HepG2 (cell line): ENCODE data around the gene PROX2. TPM values are rescaled to one million over a fixed set of nuclear protein-coding genes. Genes with fewer than 3 reads are reported as not detected.

Experiments used
- MLLT10 ChIP-seq: sonication (generic); formaldehyde crosslinking; IDR thresholded peaks from 2 replicates; pipeline ENCODE4 v1.4.0; 2020; ENCODE audit warnings: missing genetic modification reagents
- NR2F6 ChIP-seq, 2 experiments: IDR thresholded peaks; 2 replicates each; pipeline ENCODE4 v1.6.1; 2016; ENCODE audit warnings: antibody characterized with exemption in 1 of 2, mild to moderate bottlenecking in 1 of 2
- POLR2G ChIP-seq: fragments of 200-400 bp; formaldehyde crosslinking; IDR thresholded peaks from 2 replicates; pipeline ENCODE4 v1.6.1; 2018; ENCODE audit warnings: mild to moderate bottlenecking, low read depth, low read length, moderate library complexity
- SALL1 ChIP-seq: sonication (generic); formaldehyde crosslinking; IDR thresholded peaks from 2 replicates; pipeline ENCODE4 v1.8.0; 2022; ENCODE audit warnings: mild to moderate bottlenecking, missing genetic modification reagents
- STAG1 ChIP-seq: sonication (generic); formaldehyde crosslinking; IDR thresholded peaks from 2 replicates; pipeline ENCODE4 v1.4.0; 2020; ENCODE audit warnings: missing genetic modification reagents
- TCF7L2 ChIP-seq: IDR thresholded peaks from 2 replicates; pipeline ENCODE4 v1.6.1; 2011; ENCODE audit warnings: mild to moderate bottlenecking, low read depth, low read length, moderate library complexity
- TGIF2 ChIP-seq: IDR thresholded peaks from 2 replicates; pipeline ENCODE4 v1.6.1; 2016; ENCODE audit warnings: control low read depth, missing compliant biosample characterization
- XRCC5 ChIP-seq: fragments of 200-400 bp; formaldehyde crosslinking; optimal IDR thresholded peaks from 2 replicates; pipeline ENCODE3; 2017; ENCODE audit warnings: mild to moderate bottlenecking, low read length
- ZBTB14 ChIP-seq: sonication (generic); formaldehyde crosslinking; IDR thresholded peaks from 2 replicates; pipeline ENCODE4 v1.4.0; 2020; ENCODE audit warnings: missing genetic modification reagents
- ZNF230 ChIP-seq: sonication (generic); formaldehyde crosslinking; IDR thresholded peaks from 2 replicates; pipeline ENCODE4 v1.4.0; 2020; ENCODE audit warnings: mild to moderate bottlenecking, missing genetic modification reagents
- ZNF605 ChIP-seq: sonication (generic); formaldehyde crosslinking; IDR thresholded peaks from 2 replicates; pipeline ENCODE4 v1.8.0; 2022; ENCODE audit warnings: mild to moderate bottlenecking, missing genetic modification reagents
- polyA plus RNA-seq, 8 experiments: library from polyadenylated mRNA; depleted of rRNA in 3 of 8; stranded (reverse) in 7 of 8; unstranded in 1 of 8; fragments of >200 nt; fragmentation: Illumina TruSeq in 4 of 8; extraction: Trizol in 4 of 8; gene quantifications; 2 replicates each; pipeline versions ENCODE4 v1.2.1 to v1.2.3, GENCODE V29; 2011 to 2016; ENCODE audit warnings: low read depth in 4 of 8, missing spikeins in 1 of 8, mixed read lengths in 1 of 8; ENCODE audit not compliant: insufficient read depth in 1 of 8
- total RNA-seq, 5 experiments: library from RNA; depleted of rRNA; stranded (reverse); fragments of >200 nt; fragmentation: Illumina TruSeq; extraction: Trizol; gene quantifications; 2 replicates each; pipeline ENCODE4 v1.2.3, GENCODE V29; 2016; ENCODE audit warnings: low read depth in 1 of 5
- TF ChIP-seq, protein P1 (sequence below): sonication (generic); formaldehyde crosslinking; IDR thresholded peaks from 2 replicates; pipeline ENCODE4 v1.4.0; 2020; ENCODE audit warnings: missing genetic modification reagents; ENCODE audit errors: not compliant biosample characterization
- TF ChIP-seq, protein P2 (sequence below): sonication (generic); formaldehyde crosslinking; IDR thresholded peaks from 2 replicates; pipeline ENCODE4 v1.5.0; 2020; ENCODE audit warnings: mild to moderate bottlenecking, missing genetic modification reagents, borderline replicate concordance

Gene PROX2
- total and polyA plus RNA-seq, 2 of the 13 experiments (the other 11 are each of a cell fraction or from before 2014, with no cell fraction given), result not detected

DNA sequence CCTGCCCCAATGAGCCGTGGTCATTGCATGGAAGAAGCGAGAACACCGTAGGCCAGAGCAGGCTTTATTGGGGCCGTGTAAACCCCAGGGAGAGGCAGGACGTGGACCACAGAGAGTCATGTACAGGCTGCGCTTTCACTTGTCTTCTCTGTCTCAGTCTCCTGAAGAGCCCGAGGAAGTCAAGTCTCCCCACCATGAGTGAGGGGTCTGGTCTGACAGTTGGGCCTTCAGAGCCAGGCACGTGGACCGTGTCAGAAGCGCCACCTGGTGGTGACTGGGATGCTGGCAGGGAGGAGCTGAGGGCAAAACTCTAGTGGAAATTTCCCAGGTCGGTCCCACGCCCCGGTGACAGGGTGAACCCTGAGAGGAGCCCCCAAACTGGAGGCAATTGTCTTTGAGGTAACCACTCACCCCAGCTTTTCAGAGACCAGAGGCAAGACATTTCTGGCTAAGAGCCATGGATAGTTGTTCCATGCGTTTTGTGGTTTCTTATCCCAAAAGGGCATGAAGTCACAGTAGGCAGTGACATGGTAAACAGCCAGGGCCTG is 29.7 kb upstream of the PROX2 start (continued):
- TF ChIP-seq ZNF605 (CRISPR knock-in tag) (no peak), NR2F6 (IDR thresholded peaks at IDR 0.05) (no peak), NR2F6 (CRISPR knock-in tag; IDR thresholded peaks at IDR 0.05) (peak; percentile 29; the same call in 1 of the 2 replicates), TGIF2 (CRISPR knock-in tag) (peak; percentile 85; the same call in 1 of the 2 replicates), SALL1 (CRISPR knock-in tag) (peak; percentile 60), STAG1 (CRISPR knock-in tag) (peak; percentile 82), POLR2G (peak; percentile 19; the same call in 1 of the 2 replicates), ZBTB14 (CRISPR knock-in tag) (no peak), TCF7L2 (no peak), ZNF230 (CRISPR knock-in tag) (peak; percentile 47; the same call in 1 of the 2 replicates), XRCC5 (peak; percentile 61), MLLT10 (no peak)
- TF ChIP-seq, protein P1, sequence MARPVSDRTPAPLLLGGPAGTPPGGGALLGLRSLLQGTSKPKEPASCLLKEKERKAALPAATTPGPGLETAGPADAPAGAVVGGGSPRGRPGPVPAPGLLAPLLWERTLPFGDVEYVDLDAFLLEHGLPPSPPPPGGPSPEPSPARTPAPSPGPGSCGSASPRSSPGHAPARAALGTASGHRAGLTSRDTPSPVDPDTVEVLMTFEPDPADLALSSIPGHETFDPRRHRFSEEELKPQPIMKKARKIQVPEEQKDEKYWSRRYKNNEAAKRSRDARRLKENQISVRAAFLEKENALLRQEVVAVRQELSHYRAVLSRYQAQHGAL (CRISPR knock-in tag), result no peak
- TF ChIP-seq, protein P2, sequence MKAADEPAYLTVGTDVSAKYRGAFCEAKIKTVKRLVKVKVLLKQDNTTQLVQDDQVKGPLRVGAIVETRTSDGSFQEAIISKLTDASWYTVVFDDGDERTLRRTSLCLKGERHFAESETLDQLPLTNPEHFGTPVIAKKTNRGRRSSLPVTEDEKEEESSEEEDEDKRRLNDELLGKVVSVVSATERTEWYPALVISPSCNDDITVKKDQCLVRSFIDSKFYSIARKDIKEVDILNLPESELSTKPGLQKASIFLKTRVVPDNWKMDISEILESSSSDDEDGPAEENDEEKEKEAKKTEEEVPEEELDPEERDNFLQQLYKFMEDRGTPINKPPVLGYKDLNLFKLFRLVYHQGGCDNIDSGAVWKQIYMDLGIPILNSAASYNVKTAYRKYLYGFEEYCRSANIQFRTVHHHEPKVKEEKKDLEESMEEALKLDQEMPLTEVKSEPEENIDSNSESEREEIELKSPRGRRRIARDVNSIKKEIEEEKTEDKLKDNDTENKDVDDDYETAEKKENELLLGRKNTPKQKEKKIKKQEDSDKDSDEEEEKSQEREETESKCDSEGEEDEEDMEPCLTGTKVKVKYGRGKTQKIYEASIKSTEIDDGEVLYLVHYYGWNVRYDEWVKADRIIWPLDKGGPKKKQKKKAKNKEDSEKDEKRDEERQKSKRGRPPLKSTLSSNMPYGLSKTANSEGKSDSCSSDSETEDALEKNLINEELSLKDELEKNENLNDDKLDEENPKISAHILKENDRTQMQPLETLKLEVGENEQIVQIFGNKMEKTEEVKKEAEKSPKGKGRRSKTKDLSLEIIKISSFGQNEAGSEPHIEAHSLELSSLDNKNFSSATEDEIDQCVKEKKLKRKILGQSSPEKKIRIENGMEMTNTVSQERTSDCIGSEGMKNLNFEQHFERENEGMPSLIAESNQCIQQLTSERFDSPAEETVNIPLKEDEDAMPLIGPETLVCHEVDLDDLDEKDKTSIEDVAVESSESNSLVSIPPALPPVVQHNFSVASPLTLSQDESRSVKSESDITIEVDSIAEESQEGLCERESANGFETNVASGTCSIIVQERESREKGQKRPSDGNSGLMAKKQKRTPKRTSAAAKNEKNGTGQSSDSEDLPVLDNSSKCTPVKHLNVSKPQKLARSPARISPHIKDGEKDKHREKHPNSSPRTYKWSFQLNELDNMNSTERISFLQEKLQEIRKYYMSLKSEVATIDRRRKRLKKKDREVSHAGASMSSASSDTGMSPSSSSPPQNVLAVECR (CRISPR knock-in tag), result 0 out of 2 replicates have a peak, but pooled peaks have one; percentile 36
